NB4 (cell line): ENCODE measurements around the gene NCOA3.

Experiments
- DNase-seq: peaks from one replicate; pipeline ENCODE4 v3.0.0; 2010; ENCODE audit warnings: low read depth
- H3K4me3 ChIP-seq: one replicate; pipeline ENCODE4 v1.5.1; 2011; ENCODE audit warnings: mild to moderate bottlenecking, low read depth, low read length, moderate library complexity
- CTCF ChIP-seq: IDR thresholded peaks from one replicate; pipeline ENCODE4 v1.5.1; 2012; ENCODE audit warnings: low read depth, low read length
- MAX ChIP-seq: IDR thresholded peaks from 2 replicates; pipeline ENCODE4 v1.6.1; 2011; ENCODE audit warnings: low read depth, low read length
- MYC ChIP-seq: IDR thresholded peaks from 2 replicates; pipeline ENCODE4 v1.6.1; 2011; ENCODE audit warnings: low read depth, low read length
- POLR2A ChIP-seq: IDR thresholded peaks from 2 replicates; pipeline ENCODE4 v1.6.1; 2011; ENCODE audit warnings: mild to moderate bottlenecking; ENCODE audit not compliant: insufficient read length; ENCODE audit errors: extremely low read depth

NCOA3 gene

GRCh38 chr20:47668313-47669151 lies 166.8 kb downstream of the NCOA3 start:
- H3K4me3 ChIP-seq, result no peak overlapping the region
- TF ChIP-seq MAX (no peak), MYC (no peak), CTCF (no peak), POLR2A (no peak)
- no peak for DNase-seq

- no peak for DNase-seq
- TF ChIP-seq POLR2A (no peak), MYC (no peak), CTCF (no peak), MAX (no peak)
- no peak overlapping the region for H3K4me3 ChIP-seq
Observed at GRCh38 chr20:47669152-47669425, 167.4 kb downstream of the NCOA3 start.

DNA sequence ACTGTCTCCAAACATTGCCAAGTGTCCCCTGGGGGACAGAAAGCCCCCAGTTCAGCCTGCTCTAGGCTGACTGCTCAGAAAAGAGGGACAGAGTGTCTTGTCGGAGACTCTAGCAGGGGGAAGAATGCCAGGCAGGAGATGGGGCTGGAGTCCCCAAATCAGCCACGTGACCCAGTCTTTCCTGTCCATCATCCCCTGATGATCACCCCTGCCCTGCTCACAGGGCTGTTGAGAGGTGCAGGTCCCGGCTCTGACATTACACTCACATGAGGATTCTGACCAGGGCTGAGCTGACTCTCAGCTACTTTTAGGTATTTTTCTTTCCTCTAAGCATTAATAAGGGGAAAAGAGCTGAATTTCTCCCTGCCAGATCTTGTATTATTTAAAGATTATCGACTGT lies 167.8 kb downstream of the NCOA3 start:
- no peak for DNase-seq
- TF ChIP-seq POLR2A (no peak), MAX (no peak), CTCF (no peak), MYC (no peak)
- no peak overlapping the region for H3K4me3 ChIP-seq

DNA sequence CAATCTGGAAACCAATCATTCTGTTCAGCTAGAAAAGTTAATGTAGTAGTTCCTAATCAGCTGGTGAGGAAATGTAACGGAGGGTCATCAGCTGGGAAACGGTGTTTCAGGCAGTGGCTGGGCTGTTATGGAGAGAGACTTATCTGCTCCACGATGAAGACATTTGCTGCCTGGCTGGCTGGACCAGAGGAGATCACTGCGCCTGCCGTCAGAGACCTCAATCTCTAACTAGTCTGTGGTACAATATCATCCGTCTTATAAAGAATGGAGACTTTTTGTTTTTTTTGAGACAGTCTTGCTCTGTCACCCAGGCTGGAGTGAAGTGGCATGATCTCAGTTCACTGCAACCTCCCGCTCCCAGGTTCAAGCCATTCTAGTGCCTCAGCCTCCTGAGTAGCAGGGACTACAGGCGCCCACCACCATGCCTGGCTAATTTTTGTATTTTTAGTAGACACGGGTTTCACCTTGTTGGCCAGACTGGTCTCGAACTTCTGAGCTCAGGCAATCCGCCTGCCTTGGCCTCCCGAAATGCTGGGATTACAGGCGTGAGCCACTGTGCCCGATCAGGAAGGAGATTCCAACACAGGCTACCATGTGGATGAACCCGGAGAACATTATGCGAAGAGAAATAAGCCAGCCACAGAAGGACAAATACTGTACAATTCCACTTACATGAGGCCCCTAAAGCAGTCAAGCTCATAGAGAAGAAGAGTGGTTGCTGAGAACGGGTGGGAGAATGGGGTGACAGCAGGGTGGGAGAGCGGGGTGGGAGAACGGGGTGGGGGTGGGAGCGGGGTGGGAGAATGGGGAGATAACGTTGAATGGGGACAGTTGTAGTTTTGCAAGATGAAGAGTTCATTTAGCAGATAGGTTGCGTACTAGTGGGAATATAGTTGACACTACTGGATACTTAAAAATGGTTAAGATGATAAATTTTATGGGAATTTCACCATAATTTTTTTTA lies 168.5 kb downstream of the NCOA3 start:
- DNase-seq, result no peak
- TF ChIP-seq POLR2A (no peak), MYC (no peak)
- no peak overlapping the region for H3K4me3 ChIP-seq

DNA sequence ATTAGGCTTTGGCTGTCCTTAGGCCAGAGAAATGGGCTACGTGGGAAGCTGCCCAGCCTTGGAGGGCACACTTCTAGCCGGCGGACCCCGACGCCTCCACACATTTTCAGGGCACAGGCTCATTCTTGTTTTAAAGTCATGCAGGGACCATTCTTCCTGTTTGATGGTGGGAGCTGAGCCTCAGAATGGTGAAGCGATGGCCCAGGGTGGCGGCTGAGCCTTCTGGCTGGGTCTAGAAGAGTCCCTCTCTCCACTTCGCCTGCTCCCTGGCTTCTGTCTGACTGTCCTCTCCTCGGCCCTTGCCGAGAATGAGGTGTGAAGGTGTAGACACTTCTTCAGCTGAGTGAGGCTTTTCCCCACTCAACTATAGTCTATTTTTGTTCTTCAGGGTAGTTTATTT lies 169.2 kb downstream of the NCOA3 start:
- no peak overlapping the region for H3K4me3 ChIP-seq
- DNase-seq, result no peak
- TF ChIP-seq MYC (no peak), POLR2A (no peak), CTCF (no peak)

DNA sequence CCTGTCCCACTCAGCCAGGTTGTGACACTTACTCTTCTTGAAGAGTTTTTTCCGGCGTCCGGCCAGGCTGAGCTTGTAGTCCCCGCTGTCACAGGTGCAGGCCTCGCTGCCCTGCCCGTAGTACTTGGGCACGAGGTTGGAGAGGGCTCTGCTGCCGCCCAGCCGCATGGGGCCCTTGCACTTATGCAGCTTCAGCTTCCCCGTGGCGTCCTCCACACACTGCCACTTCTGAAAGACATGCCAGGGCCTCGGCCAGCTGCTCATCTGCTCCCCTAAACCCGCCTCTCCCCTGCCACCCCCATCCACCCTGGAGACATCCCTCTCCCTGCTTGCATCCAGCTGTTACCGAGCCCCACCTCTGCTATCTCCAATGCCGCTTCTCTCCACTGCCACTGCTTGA lies 170.5 kb downstream of the NCOA3 start:
- DNase-seq, result no peak
- H3K4me3 ChIP-seq, result no peak overlapping the region

More for the DNA sequence above, 170.5 kb downstream of the NCOA3 start:
- TF ChIP-seq POLR2A, result no peak
- no peak for TF ChIP-seq MAX
- TF ChIP-seq MYC, result no peak
- no peak for TF ChIP-seq CTCF
